ENCODE data around the gene PTPRD. TPM values are rescaled to one million over a fixed set of nuclear protein-coding genes. Genes with fewer than 3 reads are reported as not detected.

Gene PTPRD
- total and polyA plus RNA-seq, 2 of the 4 experiments (the other 2 are of a cell fraction): 0.07 to 0.18 TPM

- Histone ChIP-seq H2BK15ac (ENCODE audit: low read depth, low read length) (no peak overlapping the region), H2AFZ (replicated peaks; ENCODE audit: low read length, poor library complexity) (no peak overlapping the region), H2BK120ac (ENCODE audit: low read depth, low read length) (no peak overlapping the region), H3K27ac (ENCODE audit: insufficient read depth, low read length) (no peak overlapping the region), H3K23ac (ENCODE audit: low read depth, low read length) (no peak overlapping the region), H3K4me3 (ENCODE audit: insufficient read depth, low read depth, low read length) (no peak overlapping the region), H3K79me1 (ENCODE audit: low read depth in 1 of 2, low read length in 2 of 2) (no peaks in the 10 kb centered on the region), H4K20me1 (ENCODE audit: insufficient read depth, low read length) (no peaks in the 10 kb centered on the region), H3K18ac (ENCODE audit: low read depth, low read length) (no peak overlapping the region), H2BK5ac (ENCODE audit: low read depth, low read length, poor library complexity, severe bottlenecking) (no peak overlapping the region), H3K56ac (ENCODE audit: extremely low read depth, insufficient read depth, low read length) (no peak overlapping the region), H4K8ac (ENCODE audit: low read depth in 2 of 2, low read length in 2 of 2) (no peak overlapping the region), H4K5ac (ENCODE audit: low read depth, low read length) (no peak overlapping the region), H3K36me3 (ENCODE audit: control insufficient read depth, insufficient read depth, low read length) (no peaks in the 10 kb centered on the region), H3K4ac (ENCODE audit: low read depth, low read length) (no peak overlapping the region), H3K9me1 (ENCODE audit: insufficient read depth, low read length) (no peaks in the 10 kb centered on the region), H2AK9ac (replicated peaks; ENCODE audit: low read depth, low read length, poor library complexity) (no peak overlapping the region), H3K9ac (ENCODE audit: low read depth, low read length) (no peak overlapping the region), H3K4me2 (ENCODE audit: low read depth, low read length) (no peak overlapping the region), H2AK5ac (ENCODE audit: low read depth, low read length) (no peak overlapping the region), H3K27me3 (ENCODE audit: control insufficient read depth, insufficient read depth, low read length) (no peaks in the 10 kb centered on the region), H3K9me3 (ENCODE audit: control insufficient read depth, insufficient read depth, low read length) (no peaks in the 10 kb centered on the region; the same call in 1 of the 2 replicates), H3K14ac (replicated peaks; ENCODE audit: low read depth, low read length) (no peak overlapping the region), H4K91ac (ENCODE audit: insufficient read depth, low read depth, low read length) (no peak overlapping the region), H2BK20ac (ENCODE audit: low read depth, low read length) (no peak overlapping the region), H3K4me1 (ENCODE audit: control insufficient read depth, insufficient read depth, low read length) (no peaks in the 10 kb centered on the region)
- BruUV-seq (replicated peaks): no TSS peak
- 80% methylated on average over 1 of the region's 8 CpGs; no CpG with 5 or more reads in 1 of the 2 experiments for WGBS, 2 experiments (ENCODE audit: extremely low coverage in 2 of 2, insufficient read length in 1 of 2)
- TF ChIP-seq FOS (IDR thresholded peaks at IDR 0.05; ENCODE audit: low read depth, low read length): no peak
- no peak for TF ChIP-seq SMC3 (IDR thresholded peaks at IDR 0.05; ENCODE audit: low read depth, low read length)
- TF ChIP-seq RAD21 (IDR thresholded peaks at IDR 0.05; ENCODE audit: low read length): no peak
- no peak for TF ChIP-seq MXI1 (IDR thresholded peaks at IDR 0.05; ENCODE audit: borderline replicate concordance, low read depth, low read length)
- TF ChIP-seq MAFK (IDR thresholded peaks at IDR 0.05; ENCODE audit: low read depth, low read length): no peak
- TF ChIP-seq NFE2L2 (IDR thresholded peaks at IDR 0.05; ENCODE audit: low read depth, low read length): no peak
- no peak for TF ChIP-seq CEBPB (IDR thresholded peaks at IDR 0.05; ENCODE audit: low read depth, low read length)
- no peak for TF ChIP-seq CHD1 (IDR thresholded peaks at IDR 0.05; ENCODE audit: low read depth, low read length)
- TF ChIP-seq RFX5 (IDR thresholded peaks at IDR 0.05; ENCODE audit: low read depth, low read length): no peak
- TF ChIP-seq POLR2A (IDR thresholded peaks at IDR 0.05; ENCODE audit: low read depth, low read length): no peak
- TF ChIP-seq ELK1 (IDR thresholded peaks at IDR 0.05; ENCODE audit: borderline replicate concordance, low read depth, low read length): no peak
- TF ChIP-seq BHLHE40 (IDR thresholded peaks at IDR 0.05; ENCODE audit: low read depth, low read length): no peak
- CTCF ChIA-PET: no interaction called here
- no peak for DNase-seq
- no peak for ATAC-seq (ENCODE audit: low read depth)
- intact Hi-C loops (cut with micrococcal nuclease) (no loop called here), in situ Hi-C loops (cut with MboI; ENCODE audit: low sequenced_read_pairs) (no loop called here), dilution Hi-C loops (cut with HindIII; ENCODE audit: low sequenced_read_pairs, unreplicated experiment) (no loop called here)
- POLR2A ChIA-PET (ENCODE audit: unreplicated experiment): no interaction called here
These were observed 2080.9 kb downstream of the PTPRD start for GRCh38 chr9:8531826-8532415.
